ENCODE data around the gene MST1. TPM values are rescaled to one million over a fixed set of nuclear protein-coding genes. Genes with fewer than 3 reads are reported as not detected.
"Not testable (repeated sequence)": the region's sequence is repeated elsewhere in the genome, so short reads cannot be mapped to it uniquely, and the experiment has no call there.

The MST1 gene
- total RNA-seq, 1 experiment from 2014 or later = 11.0 TPM

GRCh38 chr3:49700014-49700413 is 10.7 kb upstream of the MST1 start:
- no peak overlapping the region for H3K4me3 ChIP-seq (ENCODE audit: insufficient read depth, low read depth, low read length)

GRCh38 chr3:49699281-49699979 is 10.2 kb upstream of the MST1 start:
- no peaks in the 10 kb centered on the region for H3K27me3 ChIP-seq (ENCODE audit: control insufficient read depth, insufficient read depth, low read length)
- H3K36me3 ChIP-seq (replicated peaks; ENCODE audit: control insufficient read depth, insufficient read depth, low read length) = peaks cover 7% of the 10 kb centered on the region
- no peak overlapping the region for H3K4me3 ChIP-seq (ENCODE audit: insufficient read depth, low read depth, low read length)
- no peak for DNase-seq

More at GRCh38 chr3:49700014-49700413, 10.7 kb upstream of the MST1 start:
- peaks cover 7% of the 10 kb centered on the region for H3K36me3 ChIP-seq (replicated peaks; ENCODE audit: control insufficient read depth, insufficient read depth, low read length)
- no peak for DNase-seq
- no peaks in the 10 kb centered on the region for H3K27me3 ChIP-seq (ENCODE audit: control insufficient read depth, insufficient read depth, low read length)

- H3K36me3 ChIP-seq (replicated peaks; ENCODE audit: control insufficient read depth, insufficient read depth, low read length); H3K27me3 ChIP-seq (ENCODE audit: control insufficient read depth, insufficient read depth, low read length); H3K4me3 ChIP-seq (ENCODE audit: insufficient read depth, low read depth, low read length); DNase-seq: not testable (repeated sequence)
Measured at GRCh38 chr3:49695350-49696015, 6.2 kb upstream of the MST1 start.

GRCh38 chr3:49694409-49695070 is 5.3 kb upstream of the MST1 start:
- H3K36me3 ChIP-seq (replicated peaks; ENCODE audit: control insufficient read depth, insufficient read depth, low read length); DNase-seq; H3K27me3 ChIP-seq (ENCODE audit: control insufficient read depth, insufficient read depth, low read length); H3K4me3 ChIP-seq (ENCODE audit: insufficient read depth, low read depth, low read length): not testable (repeated sequence)

GRCh38 chr3:49691481-49691880 is 2.2 kb upstream of the MST1 start:
- H3K36me3 ChIP-seq (replicated peaks; ENCODE audit: control insufficient read depth, insufficient read depth, low read length); DNase-seq; H3K4me3 ChIP-seq (ENCODE audit: insufficient read depth, low read depth, low read length); H3K27me3 ChIP-seq (ENCODE audit: control insufficient read depth, insufficient read depth, low read length): not testable (repeated sequence)

GRCh38 chr3:49690856-49691255 is 1.6 kb upstream of the MST1 start:
- H3K36me3 ChIP-seq (replicated peaks; ENCODE audit: control insufficient read depth, insufficient read depth, low read length); DNase-seq; H3K27me3 ChIP-seq (ENCODE audit: control insufficient read depth, insufficient read depth, low read length); H3K4me3 ChIP-seq (ENCODE audit: insufficient read depth, low read depth, low read length): not testable (repeated sequence)

- H3K36me3 ChIP-seq (replicated peaks; ENCODE audit: control insufficient read depth, insufficient read depth, low read length); DNase-seq; H3K27me3 ChIP-seq (ENCODE audit: control insufficient read depth, insufficient read depth, low read length): not testable (repeated sequence)
- peak overlapping the region; percentile 88 for H3K4me3 ChIP-seq (ENCODE audit: insufficient read depth, low read depth, low read length)
Measured at GRCh38 chr3:49689908-49690624, 792 bp upstream of the MST1 start.

GRCh38 chr3:49688338-49689045 is 782 bp downstream of the MST1 start:
- H3K27me3 ChIP-seq (ENCODE audit: control insufficient read depth, insufficient read depth, low read length); H3K36me3 ChIP-seq (replicated peaks; ENCODE audit: control insufficient read depth, insufficient read depth, low read length); DNase-seq: not testable (repeated sequence)
- peak overlapping the region; percentile 88; the same call in 1 of the 2 replicates for H3K4me3 ChIP-seq (ENCODE audit: insufficient read depth, low read depth, low read length)

GRCh38 chr3:49687424-49687795 is 1.9 kb downstream of the MST1 start:
- Histone ChIP-seq H3K4me3 (ENCODE audit: insufficient read depth, low read depth, low read length) (peak overlapping the region; percentile 52; the same call in 1 of the 2 replicates), H3K36me3 (replicated peaks; ENCODE audit: control insufficient read depth, insufficient read depth, low read length) (peaks cover 14% of the 10 kb centered on the region)
- not testable (repeated sequence) for H3K27me3 ChIP-seq (ENCODE audit: control insufficient read depth, insufficient read depth, low read length); DNase-seq

- DNase-seq = peak; percentile 89
- H3K36me3 ChIP-seq (replicated peaks; ENCODE audit: control insufficient read depth, insufficient read depth, low read length) = peaks cover 15% of the 10 kb centered on the region
Measured at GRCh38 chr3:49686769-49687423, 2.4 kb downstream of the MST1 start.

GRCh38 chr3:49686346-49686745 is 2.9 kb downstream of the MST1 start:
- peak overlapping the region; percentile 52 for H3K4me3 ChIP-seq (ENCODE audit: insufficient read depth, low read depth, low read length)
- peak; percentile 89 for DNase-seq
- peaks cover 19% of the 10 kb centered on the region for H3K36me3 ChIP-seq (replicated peaks; ENCODE audit: control insufficient read depth, insufficient read depth, low read length)

More at GRCh38 chr3:49686769-49687423, 2.4 kb downstream of the MST1 start:
- peak overlapping the region; percentile 52 for H3K4me3 ChIP-seq (ENCODE audit: insufficient read depth, low read depth, low read length)
- not testable (repeated sequence) for H3K27me3 ChIP-seq (ENCODE audit: control insufficient read depth, insufficient read depth, low read length)

GRCh38 chr3:49685846-49686245 is 3.4 kb downstream of the MST1 start:
- not testable (repeated sequence) for DNase-seq; H3K27me3 ChIP-seq (ENCODE audit: control insufficient read depth, insufficient read depth, low read length)
- H3K36me3 ChIP-seq (replicated peaks; ENCODE audit: control insufficient read depth, insufficient read depth, low read length) = peaks cover 24% of the 10 kb centered on the region
- H3K4me3 ChIP-seq (ENCODE audit: insufficient read depth, low read depth, low read length) = peak overlapping the region; percentile 52

More at GRCh38 chr3:49686346-49686745, 2.9 kb downstream of the MST1 start:
- H3K27me3 ChIP-seq (ENCODE audit: control insufficient read depth, insufficient read depth, low read length) = not testable (repeated sequence)

GRCh38 chr3:49685103-49685502 is 4.2 kb downstream of the MST1 start:
- not testable (repeated sequence) for DNase-seq; H3K4me3 ChIP-seq (ENCODE audit: insufficient read depth, low read depth, low read length); H3K27me3 ChIP-seq (ENCODE audit: control insufficient read depth, insufficient read depth, low read length)
- peaks cover 30% of the 10 kb centered on the region for H3K36me3 ChIP-seq (replicated peaks; ENCODE audit: control insufficient read depth, insufficient read depth, low read length)
